SK-N-SH (cell line): ENCODE data around the gene MC1R. TPM values are rescaled to one million over a fixed set of nuclear protein-coding genes. Genes with fewer than 3 reads are reported as not detected.
A peak's percentile ranks its signal among the peaks of the same experiment; 100 is the strongest.

ENCODE experiments used
- CTCF ChIA-PET: fragments of 300-600, 350-600 bp; formaldehyde crosslinking; extraction: SDS; loops from one replicate; lab custom pipeline; 2021; lab: Yijun Ruan, JAX
- POLR2A ChIA-PET: fragments of 350-600 bp; sonication (Branson Sonifier 250); formaldehyde crosslinking; extraction: SDS; loops from one replicate; lab custom pipeline; 2020; ENCODE audit warnings: antibody characterized with exemption, inconsistent platforms; lab: Yijun Ruan, JAX
- DNase-seq: peaks from one replicate; pipeline ENCODE4 v3.0.0; 2012
- H2AFZ ChIP-seq: fragments of 200-600 bp; sonication (generic); 2 replicates; pipeline ENCODE4 v1.8.1; 2016; ENCODE audit warnings: antibody characterized with exemption, mild to moderate bottlenecking, low read depth
- H3F3A ChIP-seq: fragments of 200-600 bp; sonication (generic); replicated peaks from 2 replicates; pipeline ENCODE3; 2016; ENCODE audit warnings: antibody characterized with exemption, mild to moderate bottlenecking; ENCODE audit not compliant: insufficient read depth
- H3K27ac ChIP-seq, 2 experiments: fragments of 200-500 bp in 1 of 2; fragments of 200-600 bp in 1 of 2; sonication (Bioruptor generic) in 1 of 2; sonication (generic), shearing (Covaris generic) in 1 of 2; 2 replicates each; pipeline versions ENCODE4 v1.5.1 to v1.6.1; 2014 to 2016; ENCODE audit warnings: low read depth in 2 of 2, inconsistent platforms in 1 of 2, low read length in 1 of 2, mild to moderate bottlenecking in 1 of 2, mixed read lengths in 1 of 2
- H3K27me3 ChIP-seq: fragments of 200-600 bp; sonication (generic), shearing (Covaris generic); 2 replicates; pipeline ENCODE4 v1.6.1; 2016; ENCODE audit warnings: mixed run types; ENCODE audit not compliant: insufficient read depth
- H3K36me3 ChIP-seq, 2 experiments: fragments of 200-500 bp in 1 of 2; fragments of 200-600 bp in 1 of 2; sonication (Bioruptor generic) in 1 of 2; sonication (generic) in 1 of 2; replicated peaks in 1 of 2; 2 replicates each; pipeline versions ENCODE3 to v1.5.1; 2014 to 2016; ENCODE audit warnings: low read length in 1 of 2, mild to moderate bottlenecking in 1 of 2; ENCODE audit not compliant: insufficient read depth in 2 of 2, control insufficient read depth in 1 of 2
- H3K4me1 ChIP-seq, 2 experiments: fragments of 200-500 bp in 1 of 2; fragments of 200-600 bp in 1 of 2; sonication (Bioruptor generic) in 1 of 2; sonication (generic), shearing (Covaris generic) in 1 of 2; 2 replicates each; pipeline versions ENCODE4 v1.5.1 to v1.6.1; 2014 to 2016; ENCODE audit warnings: low read depth in 1 of 2, low read length in 1 of 2, mixed run types in 1 of 2; ENCODE audit not compliant: insufficient read depth in 2 of 2, control insufficient read depth in 1 of 2
- H3K4me2 ChIP-seq: fragments of 200-600 bp; sonication (generic), shearing (Covaris generic); 2 replicates; pipeline ENCODE4 v1.6.1; 2017; ENCODE audit warnings: mixed run types
- H3K4me3 ChIP-seq, 2 experiments: fragments of 200-500 bp in 1 of 2; fragments of 200-600 bp in 1 of 2; sonication (Bioruptor generic) in 1 of 2; sonication (generic), shearing (Covaris generic) in 1 of 2; 2 replicates each; pipeline versions ENCODE4 v1.5.1 to v1.8.1; 2014 to 2016; ENCODE audit warnings: low read depth in 2 of 2, inconsistent platforms in 1 of 2, low read length in 1 of 2, mild to moderate bottlenecking in 1 of 2, mixed read lengths in 1 of 2, moderate library complexity in 1 of 2
- H3K79me2 ChIP-seq: fragments of 200-600 bp; sonication (generic); 2 replicates; pipeline ENCODE4 v1.8.1; 2017; ENCODE audit warnings: mild to moderate bottlenecking; ENCODE audit not compliant: insufficient read depth
- H3K9ac ChIP-seq: fragments of 200-600 bp; sonication (generic); 2 replicates; pipeline ENCODE4 v1.6.1; 2017; ENCODE audit warnings: mixed run types
- H3K9me2 ChIP-seq: fragments of 200-600 bp; sonication (generic); 2 replicates; pipeline ENCODE4 v1.6.1; 2017; ENCODE audit warnings: mixed run types
- H3K9me3 ChIP-seq: fragments of 200-600 bp; sonication (generic); 2 replicates; pipeline ENCODE4 v1.6.1; 2017; ENCODE audit warnings: mixed run types, mild to moderate bottlenecking, moderate library complexity
- H4K20me1 ChIP-seq: fragments of 200-600 bp; sonication (generic); 2 replicates; pipeline ENCODE4 v1.6.1; 2017; ENCODE audit warnings: mild to moderate bottlenecking, mixed run types; ENCODE audit not compliant: insufficient read depth
- CTCF ChIP-seq: fragments of 200-600 bp; sonication (generic); IDR thresholded peaks from 2 replicates; pipeline ENCODE4 v1.6.1; 2017; ENCODE audit warnings: antibody characterized with exemption, mild to moderate bottlenecking, moderate library complexity
- ELF1 ChIP-seq: IDR thresholded peaks from 2 replicates; pipeline ENCODE4 v1.4.0; 2012
- EP300 ChIP-seq, 2 experiments: IDR thresholded peaks; 2 replicates each; pipeline versions ENCODE4 v1.4.0 to v1.6.1; 2012; ENCODE audit warnings: borderline replicate concordance in 1 of 2, low read depth in 1 of 2, low read length in 1 of 2
- EZH2phosphoT487 ChIP-seq: fragments of 200-600 bp; sonication (generic); IDR thresholded peaks from 2 replicates; pipeline ENCODE4 v1.6.1; 2017; ENCODE audit warnings: low read depth, mixed run types, mild to moderate bottlenecking, antibody characterized with exemption, moderate library complexity, borderline replicate concordance
- FOSL2 ChIP-seq: IDR thresholded peaks from 2 replicates; pipeline ENCODE4 v1.4.0; 2012; ENCODE audit warnings: low read depth, mild to moderate bottlenecking, moderate library complexity, borderline replicate concordance
- FOXJ3 ChIP-seq: sonication (generic); formaldehyde crosslinking; IDR thresholded peaks from 2 replicates; pipeline ENCODE4 v1.5.1; 2020; ENCODE audit warnings: mild to moderate bottlenecking, missing genetic modification reagents
- FOXM1 ChIP-seq: IDR thresholded peaks from 2 replicates; pipeline ENCODE4 v1.4.0; 2012; ENCODE audit warnings: low read depth, mild to moderate bottlenecking
- GABPA ChIP-seq: IDR thresholded peaks from 2 replicates; pipeline ENCODE4 v1.4.0; 2012; ENCODE audit warnings: low read depth, mild to moderate bottlenecking
- GATA2 ChIP-seq: sonication (generic); formaldehyde crosslinking; IDR thresholded peaks from 2 replicates; pipeline ENCODE4 v1.5.0; 2020; ENCODE audit warnings: mild to moderate bottlenecking, missing genetic modification reagents
- JUND ChIP-seq: IDR thresholded peaks from 2 replicates; pipeline ENCODE4 v1.4.0; 2012
- MAX ChIP-seq: IDR thresholded peaks from 2 replicates; pipeline ENCODE4 v1.4.0; 2012; ENCODE audit warnings: low read depth
- MEF2A ChIP-seq: IDR thresholded peaks from 2 replicates; pipeline ENCODE4 v1.4.0; 2012; ENCODE audit warnings: low read depth, borderline replicate concordance
- MXI1 ChIP-seq: IDR thresholded peaks from 2 replicates; pipeline ENCODE4 v1.6.1; 2012; ENCODE audit warnings: mild to moderate bottlenecking, low read depth, low read length, improper control_type of control experiment
- NFIC ChIP-seq: IDR thresholded peaks from 2 replicates; pipeline ENCODE4 v1.4.0; 2012; ENCODE audit warnings: borderline replicate concordance
- NRF1 ChIP-seq: IDR thresholded peaks from 2 replicates; pipeline ENCODE4 v1.6.1; 2012; ENCODE audit warnings: low read depth, mild to moderate bottlenecking, low read length
- PBX3 ChIP-seq: IDR thresholded peaks from 2 replicates; pipeline ENCODE4; 2012
- POLR2AphosphoS5 ChIP-seq: IDR thresholded peaks from 2 replicates; pipeline ENCODE4 v1.6.1; 2012; ENCODE audit warnings: low read depth, low read length
- RAD21 ChIP-seq: IDR thresholded peaks from 2 replicates; pipeline ENCODE4 v1.6.1; 2012; ENCODE audit warnings: mild to moderate bottlenecking, low read length
- REST ChIP-seq: IDR thresholded peaks from 2 replicates; pipeline ENCODE4 v1.6.1; 2012; ENCODE audit warnings: mild to moderate bottlenecking, low read depth, low read length, moderate library complexity
- RXRA ChIP-seq: IDR thresholded peaks from 2 replicates; pipeline ENCODE4 v1.4.0; 2012; ENCODE audit warnings: low read depth, mild to moderate bottlenecking, borderline replicate concordance
- SIN3A ChIP-seq: IDR thresholded peaks from 2 replicates; pipeline ENCODE4 v1.6.1; 2012; ENCODE audit warnings: low read depth, mild to moderate bottlenecking, low read length, moderate library complexity, borderline replicate concordance
- SMC3 ChIP-seq: IDR thresholded peaks from 2 replicates; pipeline ENCODE4 v1.6.1; 2012; ENCODE audit warnings: low read depth, low read length, improper control_type of control experiment
- TAF1 ChIP-seq: IDR thresholded peaks from 2 replicates; pipeline ENCODE4 v1.6.1; 2012; ENCODE audit warnings: low read depth, mild to moderate bottlenecking, low read length, moderate library complexity, borderline replicate concordance
- TCF12 ChIP-seq: IDR thresholded peaks from 2 replicates; pipeline ENCODE4 v1.4.0; 2012
- TEAD4 ChIP-seq: IDR thresholded peaks from 2 replicates; pipeline ENCODE4 v1.4.0; 2012; ENCODE audit warnings: mild to moderate bottlenecking, borderline replicate concordance; ENCODE audit not compliant: insufficient read depth
- USF2 ChIP-seq: fragments of 150-350 bp; IDR thresholded peaks from 2 replicates; pipeline ENCODE4 v1.6.1; 2017; ENCODE audit warnings: antibody characterized with exemption, low read length, low read depth, borderline replicate concordance
- YY1 ChIP-seq: IDR thresholded peaks from 2 replicates; pipeline ENCODE4 v1.4.0; 2012; ENCODE audit warnings: low read depth, mild to moderate bottlenecking
- WGBS: methylation state at CpG from one replicate; pipeline ENCODE4 v1.1.6; 2017; ENCODE audit warnings: low lambda C conversion rate; 5-methylcytosine and 5-hydroxymethylcytosine counted together
- polyA plus RNA-seq, 3 experiments: library from polyadenylated mRNA; depleted of rRNA; stranded (reverse); fragments of >200 nt; gene quantifications; 2 replicates each; pipeline ENCODE4 v1.2.3, GENCODE V29; 2012

Gene MC1R
- polyA plus RNA-seq, 1 of the 3 experiments (the other 2 are of a cell fraction), result 11.1 TPM

GRCh38 chr16:89922884-89923639 is 4.4 kb downstream of the MC1R start, which contains the start of gene TUBB3:
TUBB3 (plus strand) TSS chr16:89923342; CDS start chr16:89923402, 60 bp downstream.
- Histone ChIP-seq H3K9me3 (no peaks in the 10 kb centered on the region), H2AFZ (peak within 1 kb of the TSS; percentile 59; the same call in 1 of the 2 replicates), H3K4me1 (peaks cover 12 to 43% of the 10 kb centered on the region in 2 experiments; a peak in 3 of 4 replicates), H3F3A (peaks cover 41% of the 10 kb centered on the region), H3K4me3 (peak within 1 kb of the TSS; percentile 83 to 89), H3K9me2 (no peaks in the 10 kb centered on the region), H3K4me2 (peak within 1 kb of the TSS; percentile 94), H3K27me3 (no peaks in the 10 kb centered on the region), H3K27ac (peak within 1 kb of the TSS; percentile 97 to 100), H3K36me3 (peaks cover 4 to 8% of the 10 kb centered on the region in 2 experiments), H3K79me2 (peaks cover 52% of the 10 kb centered on the region), H3K9ac (peak within 1 kb of the TSS; percentile 96), H4K20me1 (peaks cover 46% of the 10 kb centered on the region)
- 0% methylated on average over 3 of the region's 88 CpGs for WGBS
- peak; percentile 97 for DNase-seq
- ChIA-PET CTCF (interaction anchor here (1.2 to 6.1 kb wide), 8 partner anchors 13 to 223 kb away, joined by 3 to 53 read pairs (median 4); partner anchors contain the start of genes DBNDD1 and DEF8), POLR2A (interaction anchor here (0.6 to 3.5 kb wide), 18 partner anchors 9 to 235 kb away, joined by 3 to 24 read pairs (median 4); partner anchors contain the start of genes DBNDD1 and TCF25)
- TF ChIP-seq ELF1 (no peak), EP300 (IDR thresholded peaks at IDR 0.05; ENCODE audit: borderline replicate concordance in 1 of 2, low read depth in 1 of 2, low read length in 1 of 2) (no peak; a peak in 1 of 4 replicates), REST (0 out of 2 replicates have a peak, but pooled peaks have one; percentile 55), NRF1 (peak; percentile 34), GATA2 (no peak), SMC3 (no peak), GABPA (no peak), MXI1 (peak; percentile 61), FOXJ3 (no peak), FOSL2 (no peak), RAD21 (no peak), NFIC (no peak), CTCF (peak; percentile 19), JUND (no peak; the same call in 1 of the 2 replicates), TCF12 (no peak), MEF2A (no peak), TAF1 (peak; percentile 88), YY1 (no peak), PBX3 (no peak), MAX (no peak), FOXM1 (no peak), USF2 (no peak), POLR2AphosphoS5 (peak; percentile 98), TEAD4 (no peak), RXRA (no peak), SIN3A (peak; percentile 17; the same call in 1 of the 2 replicates), EZH2phosphoT487 (no peak)
